H1 (cell line): ENCODE results near the gene CNNM4. TPM values are rescaled to one million over a fixed set of nuclear protein-coding genes. Genes with fewer than 3 reads are reported as not detected.

Source experiments
- CTCF ChIA-PET: fragments of 300-600 bp; sonication (Branson Sonifier 250); formaldehyde crosslinking; loops from one replicate; lab custom pipeline; 2021; ENCODE audit not compliant: partially characterized antibody; lab: Charles Lee
- POLR2A ChIA-PET: fragments of 300-600 bp; sonication (Branson Sonifier 250); formaldehyde crosslinking; loops from one replicate; lab custom pipeline; 2021; ENCODE audit warnings: inconsistent platforms; ENCODE audit not compliant: partially characterized antibody; lab: Charles Lee
- DNase-seq, 2 experiments: peaks; one replicate each; pipeline versions ENCODE4 v3.0.0 to v3.0.0-alpha.2; 2010 to 2022; ENCODE audit warnings: low spot score in 2 of 2, low read depth in 1 of 2, mixed read lengths in 1 of 2
- FAIRE-seq: peaks from 2 replicates; lab custom pipeline; 2011; peaks lifted over from hg19 to GRCh38; lab: Jason Lieb, UNC
- H2AFZ ChIP-seq: 2 replicates; pipeline ENCODE4 v1.8.1; 2012; ENCODE audit warnings: low read length, inconsistent platforms
- H2AK5ac ChIP-seq: 2 replicates; pipeline ENCODE4 v1.6.1; 2013; ENCODE audit warnings: low read depth, low read length
- H2BK120ac ChIP-seq: replicated peaks from 2 replicates; pipeline ENCODE3; 2013; ENCODE audit warnings: low read depth, low read length, inconsistent platforms
- H2BK12ac ChIP-seq: 2 replicates; pipeline ENCODE4 v1.6.1; 2013; ENCODE audit warnings: low read depth, low read length
- H2BK15ac ChIP-seq: 2 replicates; pipeline ENCODE4 v1.6.1; 2013; ENCODE audit warnings: low read length
- H2BK20ac ChIP-seq: 2 replicates; pipeline ENCODE4 v1.6.1; 2013; ENCODE audit warnings: low read length
- H2BK5ac ChIP-seq: 2 replicates; pipeline ENCODE4 v1.6.1; 2013; ENCODE audit warnings: low read depth, low read length
- H3K14ac ChIP-seq: 2 replicates; pipeline ENCODE4 v1.6.1; 2013; ENCODE audit warnings: inconsistent platforms; ENCODE audit not compliant: insufficient read length
- H3K18ac ChIP-seq: 2 replicates; pipeline ENCODE4 v1.6.1; 2013; ENCODE audit warnings: low read length; ENCODE audit errors: extremely low read depth
- H3K23ac ChIP-seq: 2 replicates; pipeline ENCODE4 v1.6.1; 2013; ENCODE audit warnings: inconsistent platforms; ENCODE audit not compliant: insufficient read length
- H3K23me2 ChIP-seq: 2 replicates; pipeline ENCODE4 v1.6.1; 2013; ENCODE audit warnings: low read depth, low read length
- H3K27ac ChIP-seq: 2 replicates; pipeline ENCODE4 v1.6.1; 2011; ENCODE audit warnings: low read depth, low read length, inconsistent platforms
- H3K27me3 ChIP-seq, 4 experiments: replicated peaks in 1 of 4; 1 replicate in 1 of 4; 2 replicates in 3 of 4; pipeline versions ENCODE4 v1.6.1 to v1.8.1; 2011 to 2013; ENCODE audit warnings: low read length in 3 of 4, mild to moderate bottlenecking in 3 of 4, inconsistent platforms in 2 of 4, mixed read lengths in 2 of 4, moderate library complexity in 1 of 4; ENCODE audit not compliant: control insufficient read depth in 3 of 4, insufficient read depth in 3 of 4; ENCODE audit errors: extremely low read depth in 1 of 4
- H3K36me3 ChIP-seq, 4 experiments: 2 replicates each; pipeline versions ENCODE4 v1.6.1 to v1.8.1; 2011 to 2013; ENCODE audit warnings: mild to moderate bottlenecking in 4 of 4, low read length in 3 of 4, moderate library complexity in 2 of 4, control low read depth in 1 of 4, inconsistent platforms in 1 of 4; ENCODE audit not compliant: insufficient read depth in 4 of 4, control insufficient read depth in 2 of 4
- H3K4ac ChIP-seq: replicated peaks from 2 replicates; pipeline ENCODE3; 2013; ENCODE audit warnings: low read length, low read depth, mixed read lengths, inconsistent platforms; ENCODE audit not compliant: insufficient read length
- H3K4me1 ChIP-seq, 4 experiments: replicated peaks in 1 of 4; 1 replicate in 1 of 4; 2 replicates in 3 of 4; pipeline versions ENCODE4 v1.6.1 to v1.8.1; 2011 to 2013; ENCODE audit warnings: low read length in 3 of 4, inconsistent platforms in 2 of 4, mixed read lengths in 1 of 4; ENCODE audit not compliant: insufficient read depth in 4 of 4, control insufficient read depth in 3 of 4
- H3K4me2 ChIP-seq, 2 experiments: 2 replicates each; pipeline versions ENCODE4 v1.6.1 to v1.8.1; 2011 to 2013; ENCODE audit warnings: low read depth in 2 of 2, low read length in 2 of 2, control low read depth in 1 of 2, inconsistent platforms in 1 of 2, mild to moderate bottlenecking in 1 of 2; ENCODE audit not compliant: insufficient read depth in 1 of 2
- H3K4me3 ChIP-seq, 4 experiments: fragments of 200-600, 300-600 bp in 1 of 4; sonication (generic), shearing (Covaris generic), sonication (Bioruptor Twin) in 1 of 4; 2 replicates each; pipeline versions ENCODE4 v1.5.1 to v1.8.1; 2011 to 2016; ENCODE audit warnings: low read length in 4 of 4, low read depth in 3 of 4, control low read depth in 2 of 4, inconsistent platforms in 2 of 4, mild to moderate bottlenecking in 2 of 4, mixed read lengths in 1 of 4, moderate library complexity in 1 of 4; ENCODE audit not compliant: insufficient read depth in 2 of 4; ENCODE audit errors: extremely low read depth in 1 of 4
- H3K56ac ChIP-seq: replicated peaks from 2 replicates; pipeline ENCODE3; 2013; ENCODE audit warnings: low read depth, mild to moderate bottlenecking, mixed read lengths, low read length, inconsistent platforms; ENCODE audit not compliant: insufficient read length
- H3K79me1 ChIP-seq: 2 replicates; pipeline ENCODE4 v1.6.1; 2013; ENCODE audit warnings: low read depth, low read length, control low read depth
- H3K79me2 ChIP-seq, 2 experiments: 2 replicates each; pipeline versions ENCODE4 v1.6.1 to v1.8.1; 2012 to 2013; ENCODE audit warnings: low read length in 2 of 2, mild to moderate bottlenecking in 2 of 2, inconsistent platforms in 1 of 2; ENCODE audit not compliant: insufficient read depth in 2 of 2, control insufficient read depth in 1 of 2
- H3K9ac ChIP-seq, 4 experiments: replicated peaks in 1 of 4; 1 replicate in 1 of 4; 2 replicates in 3 of 4; pipeline versions ENCODE4 v1.6.1 to v1.8.1; 2011 to 2013; ENCODE audit warnings: low read depth in 3 of 4, low read length in 3 of 4, control low read depth in 2 of 4, mild to moderate bottlenecking in 2 of 4, moderate library complexity in 2 of 4, inconsistent platforms in 1 of 4; ENCODE audit errors: extremely low read depth in 1 of 4
- H3K9me3 ChIP-seq, 2 experiments: 2 replicates each; pipeline versions ENCODE4 v1.6.1 to v1.8.1; 2012 to 2013; ENCODE audit warnings: mild to moderate bottlenecking in 2 of 2, moderate library complexity in 2 of 2, control low read depth in 1 of 2, inconsistent platforms in 1 of 2, low read depth in 1 of 2, low read length in 1 of 2, mixed read lengths in 1 of 2; ENCODE audit not compliant: insufficient read depth in 2 of 2
- H4K20me1 ChIP-seq, 2 experiments: replicated peaks in 1 of 2; 2 replicates each; pipeline versions ENCODE3 to v1.8.1; 2011 to 2013; ENCODE audit warnings: inconsistent platforms in 2 of 2, low read length in 2 of 2, mild to moderate bottlenecking in 1 of 2; ENCODE audit not compliant: insufficient read depth in 2 of 2, control insufficient read depth in 1 of 2
- H4K5ac ChIP-seq: 2 replicates; pipeline ENCODE4 v1.6.1; 2013; ENCODE audit warnings: low read length, low read depth, mixed read lengths, inconsistent platforms; ENCODE audit not compliant: insufficient read length
- H4K8ac ChIP-seq: 2 replicates; pipeline ENCODE4 v1.8.0; 2013; ENCODE audit warnings: mild to moderate bottlenecking, moderate library complexity, low read length, inconsistent platforms; ENCODE audit not compliant: insufficient read depth; ENCODE audit errors: extremely low read depth
- H4K91ac ChIP-seq: replicated peaks from 2 replicates; pipeline ENCODE3; 2013; ENCODE audit warnings: low read length, mixed read lengths, inconsistent platforms; ENCODE audit not compliant: insufficient read length
- BACH1 ChIP-seq: IDR thresholded peaks from 2 replicates; pipeline ENCODE4 v1.6.1; 2012; ENCODE audit warnings: low read length, improper control_type of control experiment
- BCL11A ChIP-seq, 2 experiments: IDR thresholded peaks; one replicate each; pipeline ENCODE4 v1.6.1; 2011; ENCODE audit warnings: low read depth in 2 of 2, low read length in 2 of 2, mild to moderate bottlenecking in 2 of 2
- CBX5 ChIP-seq: fragments of 300-800, 300-1000 bp; sonication (generic); IDR thresholded peaks from 2 replicates; pipeline ENCODE4 v1.7.1; 2016; ENCODE audit warnings: antibody characterized with exemption, low read length, low read depth
- FOSL1 ChIP-seq: IDR thresholded peaks from 2 replicates; pipeline ENCODE4 v1.6.1; 2011; ENCODE audit warnings: mild to moderate bottlenecking, low read depth, low read length, moderate library complexity; ENCODE audit not compliant: insufficient read depth
- POLR2AphosphoS5 ChIP-seq: IDR thresholded peaks from 2 replicates; pipeline ENCODE4 v1.6.1; 2011; ENCODE audit warnings: low read depth, low read length
- RXRA ChIP-seq: IDR thresholded peaks from 2 replicates; pipeline ENCODE4 v1.6.1; 2011; ENCODE audit warnings: low read depth, mild to moderate bottlenecking, low read length, moderate library complexity; ENCODE audit not compliant: insufficient read depth
- SIN3A ChIP-seq, 2 experiments: IDR thresholded peaks in 1 of 2; conservative IDR thresholded peaks in 1 of 2; 2 replicates each; pipeline ENCODE4 v1.6.1; 2011 to 2012; ENCODE audit warnings: low read length in 2 of 2, improper control_type of control experiment in 1 of 2, low read depth in 1 of 2, mild to moderate bottlenecking in 1 of 2
- SP1 ChIP-seq: IDR thresholded peaks from 2 replicates; pipeline ENCODE4 v1.6.1; 2011; ENCODE audit warnings: low read depth, low read length
- SP2 ChIP-seq: IDR thresholded peaks from 2 replicates; pipeline ENCODE4 v1.6.1; 2012; ENCODE audit warnings: mild to moderate bottlenecking, low read length, inconsistent platforms
- SP4 ChIP-seq: IDR thresholded peaks from 2 replicates; pipeline ENCODE4 v1.6.1; 2012; ENCODE audit warnings: low read length, inconsistent platforms
- TAF7 ChIP-seq: optimal IDR thresholded peaks from 2 replicates; pipeline ENCODE3; 2011; ENCODE audit warnings: low read depth, mild to moderate bottlenecking, inconsistent platforms, low read length, moderate library complexity, borderline replicate concordance
- TBP ChIP-seq: IDR thresholded peaks from 2 replicates; pipeline ENCODE4 v1.6.1; 2011; ENCODE audit warnings: low read depth, low read length, improper control_type of control experiment
- YY1 ChIP-seq: IDR thresholded peaks from 2 replicates; pipeline ENCODE4 v1.6.1; 2011; ENCODE audit warnings: low read depth, mild to moderate bottlenecking, low read length
- ZNF274 ChIP-seq: IDR thresholded peaks from 2 replicates; pipeline ENCODE4 v1.7.0; 2012; ENCODE audit warnings: low read length, borderline replicate concordance; ENCODE audit errors: extremely low read depth
- WGBS, 2 experiments: shearing (Covaris generic) in 1 of 2; methylation state at CpG; one replicate each; pipeline versions ENCODE4 v1.1.6 to v1.1.7; 2013 to 2015; ENCODE audit warnings: low lambda C conversion rate in 2 of 2, mixed read lengths in 2 of 2, inconsistent platforms in 1 of 2, low coverage in 1 of 2, missing lambda C conversion rate in 1 of 2; ENCODE audit not compliant: insufficient replicate concordance in 2 of 2, insufficient coverage in 1 of 2, insufficient read length in 1 of 2; ENCODE audit errors: extremely low coverage in 1 of 2, missing lambda C conversion rate in 1 of 2; 5-methylcytosine and 5-hydroxymethylcytosine counted together
- polyA plus RNA-seq, 7 experiments: library from polyadenylated mRNA; depleted of rRNA in 3 of 7; stranded (reverse) in 5 of 7; unstranded in 2 of 7; fragments of >200 nt in 5 of 7; fragments of 200-250 nt in 2 of 7; gene quantifications; 1 replicate in 5 of 7; 2 replicates in 1 of 7; 4 replicates in 1 of 7; pipeline versions ENCODE4 v1.2.1 to v1.2.3, GENCODE V29; 2011 to 2013; ENCODE audit warnings: missing spikeins in 2 of 7, mixed read lengths in 2 of 7
- total RNA-seq: library from RNA; stranded (reverse); fragmentation: NEBNext Ultra II Directional; extraction: Animal tissue kit (Norgen Biotek cat#: 25700); gene quantifications from 2 replicates; pipeline ENCODE4 v1.2.1, GENCODE V29; 2021

The CNNM4 gene
- total and polyA plus RNA-seq, 2 of the 8 experiments (the other 6 are each of a cell fraction or from before 2014, with no cell fraction given), result 10.3 to 11.0 TPM

DNA sequence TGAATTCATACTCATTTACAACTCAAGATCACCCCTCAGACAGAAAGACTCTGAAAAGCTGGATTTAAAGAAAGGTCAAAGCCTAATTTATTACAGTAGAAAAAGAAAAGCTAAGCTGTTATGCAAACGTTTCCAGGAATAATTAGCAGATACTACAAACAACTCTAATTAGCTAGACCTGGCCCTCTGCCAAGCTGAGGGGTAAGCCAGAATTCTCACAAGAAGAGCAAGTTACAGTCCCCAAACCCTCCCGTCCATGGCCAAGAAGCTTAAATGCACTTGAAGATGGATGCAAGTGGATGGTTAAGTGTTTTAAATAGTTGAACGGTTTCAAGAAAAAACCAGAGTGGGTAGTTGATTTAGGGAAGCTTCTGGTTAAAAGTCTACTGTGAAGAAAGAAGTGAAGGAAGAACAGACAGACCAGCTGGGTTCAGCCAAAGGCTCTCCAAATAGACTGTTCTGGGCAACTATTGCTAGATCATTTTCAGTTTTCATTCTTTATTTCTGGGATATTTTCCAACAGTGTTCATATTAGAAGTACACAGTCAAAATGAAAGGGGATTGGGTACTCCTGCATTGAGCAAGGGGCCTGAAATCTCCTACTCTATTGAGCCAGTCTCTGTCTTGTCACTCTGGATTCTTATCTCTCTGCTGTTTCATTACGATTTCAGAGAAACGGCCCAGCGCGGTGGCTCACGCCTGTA is 25.7 kb upstream of the CNNM4 start:
- POLR2A ChIA-PET, result interaction anchor here (1.1 kb wide), 1 partner anchor 14 kb away, joined by 3 read pairs; no protein-coding TSS in a partner anchor
- H3K23me2 ChIP-seq, result peaks cover 4% of the 10 kb centered on the region; the same call in 1 of the 2 replicates
- H2BK15ac ChIP-seq, result no peak overlapping the region
- peaks cover 6% of the 10 kb centered on the region for H3K79me1 ChIP-seq
- H4K5ac ChIP-seq, result no peak overlapping the region
- CTCF ChIA-PET, result interaction anchor here (0.7 to 1.8 kb wide), 3 partner anchors 24 to 92 kb away, joined by 3 to 6 read pairs (median 3); no protein-coding TSS in a partner anchor
- H3K9ac ChIP-seq, result no peak overlapping the region
- no peak overlapping the region for H2BK12ac ChIP-seq
- H3K23ac ChIP-seq, result no peak overlapping the region
- H3K18ac ChIP-seq, result no peak overlapping the region
- H3K4me3 ChIP-seq, result no peak overlapping the region
- DNase-seq, result no peak
- peaks cover 0 to 20% of the 10 kb centered on the region in 2 experiments; a peak in 2 of 4 replicates for H3K79me2 ChIP-seq
- no peak overlapping the region for H2BK120ac ChIP-seq
- no peaks in the 10 kb centered on the region for H3K9me3 ChIP-seq
- H3K56ac ChIP-seq, result no peak overlapping the region
- no peak overlapping the region for H2AFZ ChIP-seq
- H3K4ac ChIP-seq, result no peak overlapping the region
- H3K14ac ChIP-seq, result no peak overlapping the region
- H3K4me2 ChIP-seq, result no peak overlapping the region
- H3K27me3 ChIP-seq, result no peaks in the 10 kb centered on the region
- no peak overlapping the region for H2BK5ac ChIP-seq
- H3K27ac ChIP-seq, result no peak overlapping the region
- no peak overlapping the region for H2BK20ac ChIP-seq
- no peak overlapping the region for H4K91ac ChIP-seq
- H4K20me1 ChIP-seq, result peaks cover 0 to 3% of the 10 kb centered on the region in 2 experiments
- no peak overlapping the region for H4K8ac ChIP-seq
- WGBS, 2 experiments, result 90% methylated on average over 8 of the region's 8 CpGs; no CpG with 5 or more reads in 1 of the 2 experiments
- FAIRE-seq, result no peak
- H3K4me1 ChIP-seq, result peaks cover 0 to 3% (median 1%) of the 10 kb centered on the region in 4 experiments; a peak in 2 of 7 replicates
- peaks cover 9 to 57% (median 42%) of the 10 kb centered on the region in 4 experiments; a peak in 7 of 8 replicates for H3K36me3 ChIP-seq
- no peak overlapping the region for H2AK5ac ChIP-seq
- no peak for TF ChIP-seq TAF7
- TF ChIP-seq SP2, result no peak
- TF ChIP-seq POLR2AphosphoS5, result no peak
- TF ChIP-seq SP4, result no peak
- no peak for TF ChIP-seq TBP
- TF ChIP-seq RXRA, result no peak
- TF ChIP-seq YY1, result no peak
- TF ChIP-seq CBX5, result no peak
- no peak for TF ChIP-seq ZNF274
- no peak for TF ChIP-seq BACH1
- no peak for TF ChIP-seq SP1
- TF ChIP-seq SIN3A (conservative IDR thresholded peaks at IDR 0.05 in 1 of 2, IDR thresholded peaks at IDR 0.05 in 1 of 2; ENCODE audit: low read depth in 1 of 2, low read length in 2 of 2), result no peak
- no peak for TF ChIP-seq BCL11A (IDR thresholded peaks at IDR 0.05; ENCODE audit: low read depth in 2 of 2, low read length in 2 of 2)
- no peak for TF ChIP-seq FOSL1
